Astrocyte of the cerebellum (primary cell): ENCODE data around the gene RPL36.

ENCODE experiments used
- DNase-seq: peaks from one replicate; pipeline ENCODE4 v3.0.0-alpha.2; 2011; ENCODE audit warnings: low read depth
- H3K4me3 ChIP-seq: 2 replicates; pipeline ENCODE4 v1.5.1; 2011; ENCODE audit warnings: mild to moderate bottlenecking, low read depth, low read length, moderate library complexity
- CTCF ChIP-seq: IDR thresholded peaks from 2 replicates; pipeline ENCODE4 v1.5.1; 2012; ENCODE audit warnings: low read length, low read depth, moderate library complexity, mild to moderate bottlenecking; ENCODE audit errors: missing control alignments
- in situ Hi-C: cut with HindIII; loops from 2 replicates; pipeline ENCODE4 v1.10.0; 2017; ENCODE audit warnings: low sequenced_read_pairs

RPL36 gene

GRCh38 chr19:5677136-5677535 is 13.0 kb upstream of the RPL36 start:
- DNase-seq, result no peak
- TF ChIP-seq CTCF, result no peak
- in situ Hi-C loops, result no loop called here
- H3K4me3 ChIP-seq, result no peak overlapping the region

GRCh38 chr19:5677580-5677979 is 12.5 kb upstream of the RPL36 start:
- in situ Hi-C loops, result no loop called here
- no peak for TF ChIP-seq CTCF
- H3K4me3 ChIP-seq, result no peak overlapping the region
- DNase-seq, result no peak

- no peak for DNase-seq
- no peak for TF ChIP-seq CTCF
- in situ Hi-C loops, result no loop called here
- no peak overlapping the region for H3K4me3 ChIP-seq
Observed at GRCh38 chr19:5678071-5678718, 11.9 kb upstream of the RPL36 start.

GRCh38 chr19:5679289-5680083 is 10.6 kb upstream of the RPL36 start:
- in situ Hi-C loops, result no loop called here
- no peak for TF ChIP-seq CTCF

GRCh38 chr19:5680084-5680436 is 10.0 kb upstream of the RPL36 start:
- TF ChIP-seq CTCF, result no peak
- no peak for DNase-seq
- peak overlapping the region; percentile 96 for H3K4me3 ChIP-seq
- in situ Hi-C loops, result no loop called here

More at GRCh38 chr19:5679289-5680083, 10.6 kb upstream of the RPL36 start:
- H3K4me3 ChIP-seq, result peak overlapping the region; percentile 96
- no peak for DNase-seq

GRCh38 chr19:5680437-5681368 is 9.4 kb upstream of the RPL36 start, which contains the start of the genes HSD11B1L and MICOS13:
HSD11B1L (plus strand) TSS chr19:5681027; CDS start chr19:5684833, 3,806 bp downstream.
MICOS13 (minus strand) TSS chr19:5680516; CDS start chr19:5680486, 30 bp downstream.
- peak within 1 kb of the TSS; percentile 96 for H3K4me3 ChIP-seq
- in situ Hi-C loops, result no loop called here
- peak; percentile 97 for DNase-seq
- TF ChIP-seq CTCF, result no peak
